CD4-positive, alpha-beta T cell treated with Interleukin-15 for 1 hour (primary cell): ENCODE results near the gene CCNDBP1.
A peak's percentile ranks its signal among the peaks of the same experiment; 100 is the strongest.
"Not testable (repeated sequence)": the region's sequence is repeated elsewhere in the genome, so short reads cannot be mapped to it uniquely, and the experiment has no call there.

Experiments used
- DNase-seq: peaks from one replicate; pipeline ENCODE4 v3.0.0-alpha.2; 2020

Gene CCNDBP1

DNA sequence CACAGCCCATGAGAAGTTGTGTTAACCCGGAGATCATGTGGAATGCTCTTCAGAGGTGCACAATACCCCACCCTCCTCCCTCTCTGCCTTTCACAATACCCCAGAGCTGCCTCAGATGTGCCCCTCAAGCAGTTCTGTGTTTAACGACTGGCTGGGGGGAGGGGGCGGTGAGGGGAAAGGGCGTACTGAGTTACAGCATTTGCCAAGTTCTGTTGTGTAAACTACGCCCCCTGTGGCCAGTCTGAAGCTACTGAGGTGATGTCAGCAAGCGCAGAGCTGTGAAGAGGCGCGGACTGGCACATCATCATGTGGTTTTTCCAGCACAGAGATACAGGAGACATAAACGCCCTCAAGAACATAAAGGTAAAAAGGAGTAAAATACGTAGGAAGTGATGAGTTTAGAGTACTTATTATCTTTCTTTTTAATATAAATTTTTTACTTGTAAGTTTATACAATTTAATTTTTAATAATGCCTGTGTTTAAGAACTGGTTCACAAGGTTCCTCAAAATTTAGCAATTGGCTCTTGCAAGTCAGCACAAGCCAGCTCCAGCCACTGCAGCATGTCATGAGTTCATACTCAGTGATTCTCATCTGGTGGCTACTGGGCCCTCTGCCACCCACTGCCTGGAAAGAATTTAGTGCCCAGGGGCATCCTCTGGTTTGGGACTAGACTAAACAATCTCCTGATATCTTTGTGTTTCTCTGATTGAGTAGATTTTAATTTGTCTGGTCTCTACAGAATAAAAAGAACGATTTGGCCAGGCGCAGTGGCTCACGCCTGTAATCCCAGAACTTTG, 33.9 kb downstream of the CCNDBP1 start:
- no peak for DNase-seq

- DNase-seq: no peak
These were observed 35.0 kb downstream of the CCNDBP1 start for GRCh38 chr15:43219929-43220928.

DNA sequence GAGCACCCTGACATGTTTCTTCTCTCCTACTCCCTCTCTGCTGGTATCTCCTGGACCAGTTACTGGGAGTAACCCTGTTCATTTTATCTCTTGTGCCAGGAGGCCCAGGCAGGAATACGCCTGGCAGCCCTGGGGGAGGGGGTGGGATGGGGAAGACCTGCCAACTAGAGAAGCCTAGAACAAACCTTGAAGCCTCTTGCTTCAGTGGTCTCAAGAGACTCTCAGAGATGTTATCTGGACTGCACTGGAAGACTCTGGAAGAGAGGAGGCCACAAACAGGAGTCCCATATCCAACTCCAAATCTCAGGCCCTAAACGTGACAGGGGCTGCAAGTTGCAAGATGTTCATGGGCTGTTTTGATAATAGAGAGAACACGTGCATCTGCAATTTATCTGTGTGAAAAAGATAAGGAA, 35.8 kb downstream of the CCNDBP1 start, which contains the start of gene EPB42:
EPB42 (minus strand) TSS at position 28 of the 413 bp plus-strand sequence. CDS start 193 bp downstream, outside the sequence.
- no peak for DNase-seq

GRCh38 chr15:43221422-43221821, 36.2 kb downstream of the CCNDBP1 start:
- no peak for DNase-seq

DNA sequence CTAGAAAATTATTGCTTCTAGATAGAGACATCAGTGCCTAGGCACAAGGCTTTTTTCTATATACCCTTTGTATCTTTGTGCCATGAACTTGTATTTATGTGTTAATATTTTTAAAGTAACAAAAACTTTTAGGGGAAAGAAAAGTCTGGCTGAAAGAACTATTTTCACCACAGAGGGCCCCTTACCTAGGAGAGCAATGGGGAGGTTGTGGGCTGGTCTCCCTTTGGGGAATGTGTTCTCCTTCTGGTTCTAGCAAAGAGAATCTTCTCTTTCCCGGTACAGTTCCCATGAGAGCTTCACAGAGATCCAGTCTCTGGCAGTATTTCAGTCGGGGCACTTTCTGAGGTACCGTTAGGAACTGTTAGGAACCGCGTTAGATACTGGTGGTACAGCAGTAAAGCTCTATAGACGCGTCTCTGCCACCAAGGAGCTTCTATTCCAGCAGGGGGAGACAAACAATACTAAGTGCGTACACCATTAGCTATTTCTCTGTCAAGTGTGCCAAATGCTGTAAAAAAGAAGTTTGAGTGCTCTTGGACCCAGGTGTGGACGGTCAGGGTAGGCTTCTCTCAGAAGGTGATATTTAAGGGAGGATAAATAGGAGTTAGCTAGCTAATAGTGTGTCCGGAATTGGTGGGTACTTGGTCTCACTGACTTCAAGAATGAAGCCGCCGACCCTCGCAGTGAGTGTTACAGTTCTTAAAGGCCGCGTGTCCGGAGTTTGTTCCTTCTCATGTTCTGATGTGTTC, 40.2 kb downstream of the CCNDBP1 start:
- peak; percentile 29 for DNase-seq

DNA sequence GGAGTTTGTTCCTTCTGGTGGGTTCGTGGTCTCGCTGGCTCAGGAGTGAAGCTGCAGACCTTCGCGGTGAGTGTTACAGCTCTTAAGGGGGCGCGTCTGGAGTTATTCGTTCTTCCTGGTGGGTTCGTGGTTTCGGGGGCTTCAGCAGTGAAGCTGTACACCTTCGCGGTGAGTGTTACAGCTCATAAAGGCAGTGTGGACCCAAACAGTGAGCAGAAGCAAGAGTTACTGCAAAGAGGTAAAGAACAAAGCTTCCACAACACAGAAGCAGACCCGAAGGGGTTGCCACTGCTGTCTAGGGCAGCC, 40.7 kb downstream of the CCNDBP1 start:
- not testable (repeated sequence) for DNase-seq

DNA sequence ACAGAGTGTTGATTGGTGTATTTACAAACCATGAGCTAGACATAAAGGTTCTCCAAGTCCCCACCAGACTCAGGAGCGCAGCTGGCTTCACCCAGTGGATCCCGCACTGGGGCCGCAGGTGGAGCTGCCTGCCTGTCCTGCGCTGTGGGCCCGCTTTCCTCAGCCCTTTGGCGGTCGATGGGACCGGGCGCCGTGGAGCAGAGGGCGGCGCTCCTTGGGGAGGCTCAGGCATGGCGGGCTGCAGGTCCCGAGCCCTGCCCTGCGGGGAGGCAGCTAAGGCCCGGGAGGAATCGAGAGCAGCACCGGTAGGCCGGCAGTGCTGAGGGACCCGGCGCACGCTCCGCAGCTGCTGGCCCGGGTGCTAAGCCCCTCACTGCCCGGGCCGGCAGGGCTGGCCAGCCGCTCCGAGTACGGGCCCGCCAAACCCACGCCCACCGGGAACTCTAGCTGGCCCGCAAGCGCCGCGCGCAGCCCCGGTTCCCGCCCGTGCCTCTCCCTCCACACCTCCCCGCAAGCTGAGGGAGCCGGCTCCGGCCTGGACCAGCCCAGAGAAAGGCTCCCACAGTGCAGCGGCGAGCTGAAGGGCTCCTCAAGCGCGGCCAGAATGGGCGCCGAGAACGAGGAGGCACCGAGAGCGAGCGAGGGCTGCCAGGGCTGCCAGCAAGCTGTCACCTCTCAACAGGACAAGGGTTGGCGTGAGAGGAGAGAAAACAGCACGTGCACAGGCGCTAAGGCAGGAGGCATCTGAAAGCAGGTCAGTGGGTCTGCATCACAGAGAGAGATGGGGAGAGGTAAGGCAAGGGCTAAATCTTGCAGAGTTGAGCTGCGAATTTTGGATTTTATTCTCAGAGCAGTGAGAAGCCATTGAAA, 41.5 kb downstream of the CCNDBP1 start:
- DNase-seq: no peak

- no peak for DNase-seq
These were observed 44.8 kb downstream of the CCNDBP1 start for GRCh38 chr15:43229977-43230376.

GRCh38 chr15:43230640-43231115, 45.5 kb downstream of the CCNDBP1 start:
- no peak for DNase-seq

- DNase-seq: no peak
These were observed 47.2 kb downstream of the CCNDBP1 start for GRCh38 chr15:43232289-43232874.

DNA sequence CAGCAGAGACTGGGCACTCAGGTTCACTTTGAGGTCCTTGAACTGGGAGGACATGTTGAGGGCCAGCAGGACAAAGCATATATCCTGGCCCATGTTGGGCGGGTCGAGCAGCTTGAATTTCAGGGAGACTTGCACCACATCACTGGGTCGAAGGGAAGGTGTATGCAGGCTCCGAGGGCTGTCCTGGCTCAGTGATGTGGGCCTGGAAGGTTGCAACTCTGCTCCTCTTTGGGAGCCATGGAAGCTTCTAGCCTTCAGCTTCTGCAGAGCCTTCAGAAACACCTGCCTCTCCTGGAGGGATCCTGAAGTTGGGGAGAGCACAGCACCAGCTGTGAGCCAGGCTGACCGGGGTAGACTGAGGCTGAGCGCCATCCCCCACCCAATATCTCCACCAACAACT, 50.3 kb downstream of the CCNDBP1 start:
- no peak for DNase-seq

- DNase-seq: no peak
These were observed 52.8 kb downstream of the CCNDBP1 start for GRCh38 chr15:43237842-43238470.

- DNase-seq: no peak
These were observed 53.5 kb downstream of the CCNDBP1 start for GRCh38 chr15:43238671-43239131.

DNA sequence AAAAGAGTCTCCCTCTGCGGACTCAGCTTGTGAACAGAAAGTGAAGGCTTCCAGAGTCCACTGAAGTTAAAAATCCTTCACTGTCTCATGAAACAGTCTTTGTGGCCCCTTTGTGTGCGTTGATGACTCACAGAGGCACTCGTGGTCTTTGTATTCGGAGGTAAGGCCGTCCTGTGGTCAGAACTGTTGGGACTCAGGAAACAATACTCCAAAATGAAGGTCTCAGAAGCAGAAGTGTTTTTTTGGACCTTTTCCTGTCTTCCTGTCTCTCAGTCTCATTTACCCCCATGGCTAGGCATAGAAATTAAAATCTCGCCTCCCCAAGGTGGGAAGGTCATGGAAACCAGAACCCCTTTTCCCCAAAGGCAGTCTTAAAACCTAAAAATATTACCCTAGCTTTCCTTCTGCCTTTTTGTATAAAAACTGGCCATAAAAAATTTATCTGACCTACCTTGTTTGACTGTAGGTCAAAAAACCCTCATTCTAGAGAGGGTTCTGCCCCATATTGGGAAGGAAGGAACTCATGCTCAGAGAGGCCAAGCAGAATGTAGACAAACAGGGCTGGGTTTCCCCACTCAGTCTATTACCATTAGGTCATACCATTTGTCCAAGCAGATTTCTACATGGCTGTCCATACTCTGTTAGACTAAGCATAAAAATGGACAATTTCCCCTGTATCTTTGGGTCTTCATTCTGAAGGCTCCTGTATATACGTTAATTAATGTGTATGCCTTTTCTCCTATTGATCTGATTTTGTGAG, 54.7 kb downstream of the CCNDBP1 start:
- DNase-seq: no peak

- DNase-seq: no peak
These were observed 55.9 kb downstream of the CCNDBP1 start for GRCh38 chr15:43241100-43241499.

- DNase-seq: no peak
These were observed 57.4 kb downstream of the CCNDBP1 start for GRCh38 chr15:43242616-43243015.

DNA sequence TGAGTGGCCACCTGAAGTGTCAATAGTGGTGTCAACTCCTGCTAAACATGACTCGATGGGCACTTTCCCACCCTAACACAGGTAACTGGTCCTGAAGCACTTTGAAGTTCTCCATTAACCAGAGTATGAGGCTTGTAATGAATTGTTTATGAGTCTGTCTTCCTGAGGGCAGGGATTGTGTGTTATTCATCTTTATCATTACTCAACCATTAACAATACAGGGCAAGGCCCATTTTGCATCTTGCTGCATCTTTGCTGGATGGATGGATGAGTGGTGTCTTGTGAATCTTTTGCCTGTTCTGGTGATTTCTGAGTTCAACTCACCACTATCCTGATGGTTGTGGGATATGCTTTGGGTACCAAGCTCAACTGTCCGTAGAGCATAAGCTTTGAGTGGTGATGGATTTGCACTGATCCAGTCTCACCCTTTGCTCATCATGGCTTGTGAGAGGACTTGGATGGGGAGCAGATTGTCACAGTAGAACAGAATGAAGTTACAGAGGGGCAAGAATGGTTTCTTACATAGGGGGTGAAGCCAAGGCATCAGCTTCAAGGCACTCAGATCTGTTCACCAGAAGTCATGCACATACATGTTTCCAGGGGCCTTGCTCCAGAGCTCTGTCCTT, 57.9 kb downstream of the CCNDBP1 start:
- no peak for DNase-seq

- no peak for DNase-seq
These were observed 58.9 kb downstream of the CCNDBP1 start for GRCh38 chr15:43244092-43244491.

GRCh38 chr15:43246261-43246774, 61.1 kb downstream of the CCNDBP1 start:
- DNase-seq: no peak
